ENCODE measurements around the gene MRTFA. TPM values are rescaled to one million over a fixed set of nuclear protein-coding genes. Genes with fewer than 3 reads are reported as not detected.
"Not testable (repeated sequence)": the region's sequence is repeated elsewhere in the genome, so short reads cannot be mapped to it uniquely, and the experiment has no call there.

Gene MRTFA
- total RNA-seq, 6 experiments from 2014 or later: 9.3 to 20.6 (median 16.3) TPM

- Histone ChIP-seq H3K4me3 (no peak overlapping the region), H3K4me1 (no peaks in the 10 kb centered on the region), H3K9me3 (no peaks in the 10 kb centered on the region), H3K27ac (no peak overlapping the region), H3K27me3 (no peaks in the 10 kb centered on the region), H3K36me3 (no peaks in the 10 kb centered on the region)
- 55% methylated on average over 3 of the region's 3 CpGs for WGBS (ENCODE audit: insufficient coverage, low coverage, low lambda C conversion rate, missing lambda C conversion rate)
- ATAC-seq: no peak
- TF ChIP-seq, protein P1, sequence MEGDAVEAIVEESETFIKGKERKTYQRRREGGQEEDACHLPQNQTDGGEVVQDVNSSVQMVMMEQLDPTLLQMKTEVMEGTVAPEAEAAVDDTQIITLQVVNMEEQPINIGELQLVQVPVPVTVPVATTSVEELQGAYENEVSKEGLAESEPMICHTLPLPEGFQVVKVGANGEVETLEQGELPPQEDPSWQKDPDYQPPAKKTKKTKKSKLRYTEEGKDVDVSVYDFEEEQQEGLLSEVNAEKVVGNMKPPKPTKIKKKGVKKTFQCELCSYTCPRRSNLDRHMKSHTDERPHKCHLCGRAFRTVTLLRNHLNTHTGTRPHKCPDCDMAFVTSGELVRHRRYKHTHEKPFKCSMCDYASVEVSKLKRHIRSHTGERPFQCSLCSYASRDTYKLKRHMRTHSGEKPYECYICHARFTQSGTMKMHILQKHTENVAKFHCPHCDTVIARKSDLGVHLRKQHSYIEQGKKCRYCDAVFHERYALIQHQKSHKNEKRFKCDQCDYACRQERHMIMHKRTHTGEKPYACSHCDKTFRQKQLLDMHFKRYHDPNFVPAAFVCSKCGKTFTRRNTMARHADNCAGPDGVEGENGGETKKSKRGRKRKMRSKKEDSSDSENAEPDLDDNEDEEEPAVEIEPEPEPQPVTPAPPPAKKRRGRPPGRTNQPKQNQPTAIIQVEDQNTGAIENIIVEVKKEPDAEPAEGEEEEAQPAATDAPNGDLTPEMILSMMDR (IDR thresholded peaks at IDR 0.05): no peak
- no peak for TF ChIP-seq POLR2A (IDR thresholded peaks at IDR 0.05)
- intact Hi-C loops (cut with DNase I): no loop called here
- no peak for DNase-seq
Observed at GRCh38 chr22:40381461-40381860, 255.1 kb downstream of the MRTFA start.

GRCh38 chr22:40378448-40378847, 258.1 kb downstream of the MRTFA start:
- WGBS (ENCODE audit: insufficient coverage, low coverage, low lambda C conversion rate, missing lambda C conversion rate): 83% methylated on average over 9 of the region's 11 CpGs
- ATAC-seq; H3K9me3 ChIP-seq; H3K27me3 ChIP-seq; H3K4me3 ChIP-seq; H3K27ac ChIP-seq; intact Hi-C loops (cut with DNase I); DNase-seq; H3K4me1 ChIP-seq; H3K36me3 ChIP-seq: not testable (repeated sequence)

GRCh38 chr22:40377931-40378330, 258.6 kb downstream of the MRTFA start:
- TF ChIP-seq, protein P1 (IDR thresholded peaks at IDR 0.05): no peak
- no peak for TF ChIP-seq POLR2A (IDR thresholded peaks at IDR 0.05)
- H3K9me3 ChIP-seq: no peaks in the 10 kb centered on the region
- no peaks in the 10 kb centered on the region for H3K36me3 ChIP-seq
- no peaks in the 10 kb centered on the region for H3K4me1 ChIP-seq
- WGBS (ENCODE audit: insufficient coverage, low coverage, low lambda C conversion rate, missing lambda C conversion rate): 95% methylated on average over 2 of the region's 2 CpGs
- no peak for DNase-seq
- H3K27me3 ChIP-seq: no peaks in the 10 kb centered on the region
- ATAC-seq: no peak
- intact Hi-C loops (cut with DNase I): no loop called here
- no peak overlapping the region for H3K4me3 ChIP-seq
- no peak overlapping the region for H3K27ac ChIP-seq

GRCh38 chr22:40376149-40376548, 260.4 kb downstream of the MRTFA start:
- H3K9me3 ChIP-seq: no peaks in the 10 kb centered on the region
- DNase-seq (no peak), ATAC-seq (no peak)
- WGBS (ENCODE audit: insufficient coverage, low coverage, low lambda C conversion rate, missing lambda C conversion rate): 85% methylated on average over 3 of the region's 5 CpGs
- no peak overlapping the region for H3K4me3 ChIP-seq
- no peaks in the 10 kb centered on the region for H3K36me3 ChIP-seq
- intact Hi-C loops (cut with DNase I): no loop called here
- H3K27me3 ChIP-seq: no peaks in the 10 kb centered on the region
- H3K4me1 ChIP-seq: peaks cover 0 to 6% (median 0%) of the 10 kb centered on the region in 4 donors
- TF ChIP-seq POLR2A (IDR thresholded peaks at IDR 0.05): no peak
- TF ChIP-seq, protein P1 (IDR thresholded peaks at IDR 0.05): no peak
- H3K27ac ChIP-seq: no peak overlapping the region

GRCh38 chr22:40374567-40374966, 262.0 kb downstream of the MRTFA start:
- peaks cover 0 to 6% (median 0%) of the 10 kb centered on the region in 4 donors for H3K4me1 ChIP-seq
- H3K4me3 ChIP-seq: no peak overlapping the region
- no peak for TF ChIP-seq POLR2A (IDR thresholded peaks at IDR 0.05)
- TF ChIP-seq, protein P1 (IDR thresholded peaks at IDR 0.05): no peak
- WGBS (ENCODE audit: insufficient coverage, low coverage, low lambda C conversion rate, missing lambda C conversion rate): 95% methylated on average over 4 of the region's 8 CpGs
- H3K27ac ChIP-seq: no peak overlapping the region
- no peaks in the 10 kb centered on the region for H3K9me3 ChIP-seq
- H3K27me3 ChIP-seq: no peaks in the 10 kb centered on the region
- intact Hi-C loops (cut with DNase I): no loop called here
- DNase-seq (no peak), ATAC-seq (no peak)
- H3K36me3 ChIP-seq: no peaks in the 10 kb centered on the region

All from right lobe of liver (tissue), 6 donors.